ENCODE results near the gene PLA2G4B. TPM values are rescaled to one million over a fixed set of nuclear protein-coding genes. Genes with fewer than 3 reads are reported as not detected.

PLA2G4B gene
- total RNA-seq, 2 donors from 2014 or later = 2.7 to 8.3 TPM

DNA sequence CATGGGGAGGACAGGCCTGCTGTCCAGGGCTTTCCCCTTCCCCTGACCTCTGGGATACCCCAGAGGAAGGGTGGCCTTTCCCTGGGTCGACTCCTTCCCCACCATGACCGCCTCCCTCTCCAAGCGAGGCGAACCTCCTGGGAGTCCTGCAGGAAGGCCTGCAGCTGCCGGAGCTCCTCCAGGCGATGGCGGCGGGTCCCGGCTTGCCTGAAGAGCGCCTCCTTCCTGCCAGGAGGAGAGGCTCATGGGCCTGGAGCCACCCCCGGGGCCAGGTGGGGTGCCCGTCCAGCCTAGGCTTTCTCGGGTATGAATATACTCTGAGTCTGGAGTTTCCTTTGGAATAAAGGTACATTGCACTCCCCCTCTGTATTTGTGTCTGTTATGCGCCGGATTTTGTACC is 20.1 kb downstream of the PLA2G4B start:
- Mint-ChIP-seq H3K27ac (no peak overlapping the region), H3K9me3 (no peaks in the 10 kb centered on the region), H3K36me3 (ENCODE audit: low read depth) (no peaks in the 10 kb centered on the region), H3K4me1 (no peaks in the 10 kb centered on the region), H3K4me3 (no peak overlapping the region), H3K27me3 (no peaks in the 10 kb centered on the region)
- ATAC-seq (replicated peaks) = no peak

DNA sequence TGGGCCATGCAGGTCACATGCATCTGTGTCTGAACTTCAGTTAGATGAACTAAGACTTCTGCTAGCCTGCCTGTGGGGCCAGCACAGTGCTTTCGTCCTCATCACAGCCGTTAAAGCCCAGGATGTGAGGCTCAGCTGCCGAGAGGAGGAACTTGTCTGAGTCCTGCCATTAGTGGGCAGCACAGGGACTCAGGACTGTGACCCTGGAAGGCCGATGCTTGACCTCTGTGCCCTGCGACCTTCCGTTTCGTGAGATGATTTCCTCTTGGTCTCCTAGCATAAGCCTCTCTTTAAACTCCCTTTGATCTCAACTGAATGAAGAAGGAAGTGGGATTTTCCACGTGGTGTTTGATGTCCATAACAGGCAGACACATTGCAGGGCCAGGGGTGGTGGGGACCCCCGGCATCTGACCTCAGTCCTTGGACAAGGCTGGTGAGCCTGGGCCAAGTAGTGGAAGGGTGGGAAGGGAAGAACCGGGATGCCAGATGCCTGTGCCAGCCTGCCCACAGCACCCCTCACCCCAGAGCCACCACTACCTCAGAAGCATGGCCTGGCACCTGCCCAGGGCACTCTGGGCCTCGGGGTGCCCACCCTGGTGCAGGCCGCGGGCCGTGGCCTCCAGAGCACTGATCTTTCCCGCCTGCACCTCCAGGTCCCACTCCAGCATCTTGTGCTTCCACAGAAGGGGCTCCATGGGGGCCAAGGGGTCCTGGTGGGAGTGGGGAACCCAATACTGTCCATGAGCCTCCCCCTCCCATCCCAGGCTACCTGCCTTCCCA is 21.6 kb downstream of the PLA2G4B start:
- Mint-ChIP-seq H3K36me3 (ENCODE audit: low read depth) (no peaks in the 10 kb centered on the region), H3K27ac (no peak overlapping the region), H3K4me3 (no peak overlapping the region), H3K4me1 (no peaks in the 10 kb centered on the region), H3K27me3 (no peaks in the 10 kb centered on the region), H3K9me3 (no peaks in the 10 kb centered on the region)
- no peak for ATAC-seq (replicated peaks)

DNA sequence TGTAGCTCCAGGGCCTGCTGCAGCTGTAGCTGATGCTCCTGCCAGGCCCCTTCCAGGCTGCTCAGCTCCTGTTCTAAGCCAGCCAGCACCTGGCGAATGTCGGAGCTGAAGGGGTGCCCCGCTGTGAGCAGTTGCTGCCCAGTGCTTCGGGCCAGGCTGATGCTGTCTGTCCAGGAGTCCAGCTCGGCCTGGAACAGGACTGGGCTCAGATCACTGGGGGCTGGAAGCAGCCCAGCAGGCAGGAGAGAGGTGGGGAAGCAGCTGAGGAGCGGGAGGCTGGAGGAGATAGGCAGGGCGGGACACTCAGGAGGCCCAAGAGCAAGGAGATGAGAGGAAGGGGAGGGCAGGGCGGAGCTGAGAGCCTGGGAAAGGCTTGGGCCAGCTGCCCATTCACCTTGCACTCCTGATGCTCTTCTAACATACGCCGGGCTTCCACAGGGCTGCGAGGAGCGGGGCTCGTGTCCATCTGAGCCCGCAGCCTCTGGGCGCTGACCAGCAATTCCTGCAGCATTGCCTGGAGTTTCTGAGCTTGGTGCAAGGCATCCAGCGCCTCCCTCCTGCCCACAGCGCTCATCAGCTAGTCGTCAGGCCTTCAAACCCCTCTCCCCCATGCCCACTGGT is 23.2 kb downstream of the PLA2G4B start:
- H3K27ac Mint-ChIP-seq = no peak overlapping the region
- H3K36me3 Mint-ChIP-seq (ENCODE audit: low read depth) = no peaks in the 10 kb centered on the region
- no peaks in the 10 kb centered on the region for H3K9me3 Mint-ChIP-seq
- no peaks in the 10 kb centered on the region for H3K27me3 Mint-ChIP-seq
- no peak overlapping the region for H3K4me3 Mint-ChIP-seq
- no peak for ATAC-seq (replicated peaks)
- H3K4me1 Mint-ChIP-seq = no peaks in the 10 kb centered on the region

DNA sequence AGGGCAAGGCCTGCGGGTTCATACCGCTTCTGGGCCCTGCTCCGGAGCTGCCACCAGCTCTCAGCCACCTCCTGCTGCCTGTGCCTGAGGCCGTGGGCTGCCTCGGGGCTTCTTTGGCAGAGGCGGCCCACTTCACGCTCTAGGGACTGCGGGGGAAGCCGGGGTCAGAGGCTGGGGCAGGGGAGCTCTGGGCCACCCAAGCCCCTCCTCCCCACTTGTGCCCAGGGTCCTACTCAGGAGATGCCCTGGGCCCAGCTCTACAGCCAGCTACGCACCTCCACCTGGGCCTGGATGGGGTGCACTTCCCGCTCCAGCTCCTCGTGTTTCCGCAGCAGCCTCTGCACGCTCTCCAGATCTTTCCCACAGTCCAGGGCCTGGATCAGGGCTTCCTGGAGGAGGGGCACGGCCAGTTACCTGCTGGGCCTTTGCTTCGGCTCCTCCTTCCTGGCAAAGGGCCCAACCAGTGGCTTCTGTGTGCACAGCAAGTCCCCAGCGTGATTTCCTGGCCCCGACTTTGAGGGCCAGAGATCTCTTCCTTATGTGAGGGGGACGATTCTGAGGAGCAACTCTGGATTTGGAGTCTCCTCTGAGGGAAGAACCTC is 24.0 kb downstream of the PLA2G4B start:
- peak overlapping the region; percentile 64 for H3K27ac Mint-ChIP-seq
- no peak for ATAC-seq (replicated peaks)
- no peak overlapping the region for H3K4me3 Mint-ChIP-seq
- no peaks in the 10 kb centered on the region for H3K27me3 Mint-ChIP-seq
- no peaks in the 10 kb centered on the region for H3K9me3 Mint-ChIP-seq
- no peaks in the 10 kb centered on the region for H3K36me3 Mint-ChIP-seq (ENCODE audit: low read depth)
- H3K4me1 Mint-ChIP-seq = no peaks in the 10 kb centered on the region

DNA sequence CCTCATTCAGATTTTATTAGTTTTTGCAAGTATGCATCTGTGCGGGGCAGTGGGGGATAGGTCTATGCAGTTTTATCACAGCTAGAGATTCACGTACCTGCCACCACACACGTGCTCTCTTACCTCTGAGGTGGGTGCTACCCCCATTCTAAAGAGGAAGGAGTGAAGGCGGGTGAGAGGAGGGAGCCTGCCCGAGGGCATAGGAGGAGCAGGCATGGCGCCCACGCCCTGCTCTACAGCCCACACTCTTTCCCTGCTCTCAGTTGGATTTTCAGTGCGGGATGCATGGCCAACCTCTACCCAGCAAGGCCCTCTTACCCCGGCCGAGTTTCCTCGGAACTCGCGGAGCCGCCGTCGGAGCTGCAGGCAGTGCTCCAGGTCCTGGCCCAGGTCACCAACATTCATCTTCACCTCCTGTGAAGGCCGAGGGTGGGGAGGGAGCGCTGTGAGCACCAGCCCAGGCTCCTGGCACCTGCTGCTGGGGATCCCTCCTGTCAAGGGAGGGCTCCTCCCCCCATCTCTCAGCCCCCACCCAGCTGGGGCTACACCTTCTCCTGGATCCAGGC is 26.9 kb downstream of the PLA2G4B start:
- peaks cover 7% of the 10 kb centered on the region for H3K4me1 Mint-ChIP-seq
- H3K4me3 Mint-ChIP-seq = no peak overlapping the region
- H3K27ac Mint-ChIP-seq = no peak overlapping the region
- H3K27me3 Mint-ChIP-seq = no peaks in the 10 kb centered on the region
- no peaks in the 10 kb centered on the region for H3K36me3 Mint-ChIP-seq (ENCODE audit: low read depth)
- H3K9me3 Mint-ChIP-seq = no peaks in the 10 kb centered on the region
- ATAC-seq (replicated peaks) = no peak

DNA sequence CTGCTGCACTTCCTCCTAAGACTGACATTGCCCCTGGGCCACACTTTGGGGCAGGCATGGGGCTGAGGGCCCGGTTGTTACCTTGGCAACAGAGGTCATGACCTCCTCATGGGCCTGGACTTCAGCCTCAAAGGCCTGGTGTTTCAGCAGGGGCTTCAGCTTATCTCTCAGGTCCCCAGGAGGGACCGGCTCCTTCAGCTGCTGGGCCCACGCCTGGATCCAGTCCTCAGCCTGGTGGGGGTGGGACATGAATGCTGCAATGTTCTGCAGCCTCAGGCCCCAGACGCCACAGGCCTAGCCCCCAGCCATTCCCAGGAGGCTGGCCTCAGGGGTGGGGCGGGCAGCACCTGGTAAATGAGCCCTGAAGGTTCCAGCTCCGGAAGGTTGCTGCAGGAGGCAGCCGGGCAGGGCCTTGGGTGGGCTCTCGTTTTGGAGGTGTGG is 27.6 kb downstream of the PLA2G4B start:
- Mint-ChIP-seq H3K27me3 (no peaks in the 10 kb centered on the region), H3K9me3 (no peaks in the 10 kb centered on the region)

DNA sequence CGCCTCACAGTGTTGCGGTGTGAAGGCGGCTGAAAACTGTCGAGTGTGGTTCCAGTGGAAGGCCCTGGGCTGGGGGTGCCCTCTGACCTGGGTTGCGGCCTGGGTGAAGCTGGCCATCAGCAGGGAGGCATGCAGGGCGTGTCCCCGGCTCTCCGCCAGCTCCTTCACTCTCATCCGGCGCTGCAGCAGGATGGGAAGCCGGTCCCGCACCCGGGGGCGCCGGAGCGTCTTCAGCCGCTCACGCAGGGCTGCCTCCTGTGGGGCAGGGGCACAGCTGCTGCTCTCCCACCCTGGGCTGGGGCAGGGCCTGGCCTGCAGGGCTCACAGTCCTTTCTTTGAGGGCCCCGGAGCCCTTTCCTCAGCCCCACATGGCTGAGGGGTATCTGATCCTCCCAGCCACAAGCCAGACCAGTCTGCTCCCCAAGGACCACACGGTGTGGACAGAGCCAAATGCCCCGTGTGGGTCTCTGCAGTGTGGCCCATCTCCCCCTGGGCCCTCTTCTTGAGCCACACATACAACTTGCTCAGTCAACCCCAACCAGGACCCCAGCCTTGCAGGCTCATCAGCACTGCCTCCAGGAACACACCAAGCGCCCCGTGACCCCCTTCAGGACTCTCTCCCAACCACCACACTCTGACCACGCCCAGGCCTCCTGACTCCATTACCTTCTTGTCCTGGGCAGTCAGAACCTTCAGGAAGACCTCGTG is 28.4 kb downstream of the PLA2G4B start:
- no peaks in the 10 kb centered on the region for H3K27me3 Mint-ChIP-seq
- no peak overlapping the region for H3K27ac Mint-ChIP-seq
- no peak overlapping the region for H3K4me3 Mint-ChIP-seq
- ATAC-seq (replicated peaks) = no peak
- H3K36me3 Mint-ChIP-seq (ENCODE audit: low read depth) = no peaks in the 10 kb centered on the region
- H3K4me1 Mint-ChIP-seq = peaks cover 14% of the 10 kb centered on the region
- no peaks in the 10 kb centered on the region for H3K9me3 Mint-ChIP-seq

More for the DNA sequence above, 27.6 kb downstream of the PLA2G4B start:
- no peak for ATAC-seq (replicated peaks)
- H3K36me3 Mint-ChIP-seq (ENCODE audit: low read depth) = no peaks in the 10 kb centered on the region
- H3K4me1 Mint-ChIP-seq = peaks cover 14% of the 10 kb centered on the region
- no peak overlapping the region for H3K27ac Mint-ChIP-seq
- no peak overlapping the region for H3K4me3 Mint-ChIP-seq

DNA sequence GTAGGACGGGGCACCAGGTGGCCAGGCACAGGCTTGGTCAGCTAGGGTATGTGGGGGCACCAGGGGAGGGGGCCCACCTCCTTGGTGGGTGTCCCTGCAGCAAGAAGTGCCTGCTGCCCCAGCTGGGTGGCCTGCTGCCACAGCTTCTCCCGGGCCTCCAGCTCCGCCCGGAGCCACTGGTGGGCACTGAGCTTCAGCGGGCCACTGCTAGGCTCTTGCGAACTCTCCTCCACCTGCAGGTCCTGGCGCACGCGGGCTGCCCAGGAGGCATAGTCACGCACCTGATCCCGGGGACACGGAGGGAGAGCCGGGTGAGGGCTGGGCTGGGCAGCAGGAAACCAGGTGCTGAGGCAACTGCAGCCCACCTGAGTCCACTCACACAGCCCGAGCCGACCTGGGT is 29.7 kb downstream of the PLA2G4B start:
- no peaks in the 10 kb centered on the region for H3K27me3 Mint-ChIP-seq
- H3K9me3 Mint-ChIP-seq = no peaks in the 10 kb centered on the region
- no peak for ATAC-seq (replicated peaks)
- H3K4me1 Mint-ChIP-seq = peaks cover 23% of the 10 kb centered on the region
- H3K36me3 Mint-ChIP-seq (ENCODE audit: low read depth) = no peaks in the 10 kb centered on the region
- no peak overlapping the region for H3K4me3 Mint-ChIP-seq
- H3K27ac Mint-ChIP-seq = peak overlapping the region; percentile 49

DNA sequence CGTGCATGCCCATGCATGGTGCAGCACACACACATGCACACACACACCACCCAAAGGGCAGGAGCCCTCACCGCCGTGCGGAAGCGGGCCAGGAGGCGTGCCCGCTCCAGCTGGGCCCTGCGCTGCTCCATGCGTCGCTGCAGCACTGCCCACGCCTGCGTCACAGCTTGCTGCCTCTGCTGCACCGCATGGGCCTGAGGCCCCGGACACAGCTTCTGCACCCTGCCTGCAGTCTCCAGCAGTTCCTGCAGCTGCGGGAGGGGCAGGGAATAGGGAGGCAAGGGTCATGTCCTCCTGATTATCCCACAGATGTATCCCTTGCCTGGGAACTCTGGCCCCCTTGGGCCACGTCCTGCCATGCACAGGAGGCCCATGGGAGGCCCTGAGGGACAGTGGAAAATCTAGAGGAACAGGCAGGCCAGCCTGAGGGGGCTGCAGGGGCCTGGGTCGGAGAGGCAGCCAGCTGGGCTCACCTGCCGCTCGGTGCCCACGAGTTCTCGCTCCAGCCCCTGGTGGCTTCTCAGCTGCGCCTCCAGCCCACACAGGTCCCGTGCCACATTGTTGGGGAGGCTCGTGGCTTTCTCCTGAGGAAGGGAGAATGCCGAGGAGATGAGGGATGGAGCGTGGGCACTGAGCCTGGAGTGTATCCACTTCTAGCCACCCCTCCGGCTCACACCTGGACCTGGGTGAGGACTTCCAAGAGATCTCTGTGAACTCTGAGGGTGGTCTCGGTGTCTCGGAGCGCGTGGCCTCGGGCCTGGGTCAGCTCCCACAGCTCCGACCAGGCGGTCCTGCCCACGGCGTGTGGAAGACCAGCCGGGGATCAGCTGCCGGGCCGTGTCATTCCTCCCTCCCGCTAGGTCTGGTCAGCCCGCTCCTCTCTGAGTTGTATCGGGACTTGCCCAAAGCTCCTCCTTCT is 31.4 kb downstream of the PLA2G4B start:
- Mint-ChIP-seq H3K4me1 (peaks cover 23% of the 10 kb centered on the region), H3K9me3 (no peaks in the 10 kb centered on the region), H3K27ac (peak overlapping the region; percentile 85), H3K4me3 (peak overlapping the region; percentile 50), H3K27me3 (no peaks in the 10 kb centered on the region), H3K36me3 (ENCODE audit: low read depth) (no peaks in the 10 kb centered on the region)
- ATAC-seq (replicated peaks) = no peak

DNA sequence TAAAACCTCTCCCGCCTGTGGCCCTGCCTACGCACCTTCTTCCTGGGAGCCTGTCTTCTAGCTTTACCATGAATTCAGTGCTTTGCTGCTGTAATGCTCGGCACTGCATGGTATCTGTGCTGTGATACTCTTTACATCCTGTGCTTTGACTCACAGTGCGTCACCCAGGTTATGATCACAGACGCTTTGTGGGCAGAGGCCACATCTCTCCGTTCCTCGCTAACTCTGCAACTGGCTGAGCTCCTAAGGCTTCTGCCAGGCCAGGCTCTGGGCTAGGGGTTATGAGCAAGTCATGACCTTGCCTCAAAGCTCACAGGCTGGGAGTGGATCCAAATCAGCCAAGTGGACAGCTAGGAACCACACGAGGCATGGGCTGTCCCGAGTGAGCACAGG is 32.0 kb downstream of the PLA2G4B start:
- peak; percentile 99 for ATAC-seq (replicated peaks)
- no peaks in the 10 kb centered on the region for H3K27me3 Mint-ChIP-seq
- H3K4me3 Mint-ChIP-seq = peak overlapping the region; percentile 50
- peaks cover 23% of the 10 kb centered on the region for H3K4me1 Mint-ChIP-seq
- no peaks in the 10 kb centered on the region for H3K9me3 Mint-ChIP-seq
- H3K27ac Mint-ChIP-seq = peak overlapping the region; percentile 85
- H3K36me3 Mint-ChIP-seq (ENCODE audit: low read depth) = no peaks in the 10 kb centered on the region

DNA sequence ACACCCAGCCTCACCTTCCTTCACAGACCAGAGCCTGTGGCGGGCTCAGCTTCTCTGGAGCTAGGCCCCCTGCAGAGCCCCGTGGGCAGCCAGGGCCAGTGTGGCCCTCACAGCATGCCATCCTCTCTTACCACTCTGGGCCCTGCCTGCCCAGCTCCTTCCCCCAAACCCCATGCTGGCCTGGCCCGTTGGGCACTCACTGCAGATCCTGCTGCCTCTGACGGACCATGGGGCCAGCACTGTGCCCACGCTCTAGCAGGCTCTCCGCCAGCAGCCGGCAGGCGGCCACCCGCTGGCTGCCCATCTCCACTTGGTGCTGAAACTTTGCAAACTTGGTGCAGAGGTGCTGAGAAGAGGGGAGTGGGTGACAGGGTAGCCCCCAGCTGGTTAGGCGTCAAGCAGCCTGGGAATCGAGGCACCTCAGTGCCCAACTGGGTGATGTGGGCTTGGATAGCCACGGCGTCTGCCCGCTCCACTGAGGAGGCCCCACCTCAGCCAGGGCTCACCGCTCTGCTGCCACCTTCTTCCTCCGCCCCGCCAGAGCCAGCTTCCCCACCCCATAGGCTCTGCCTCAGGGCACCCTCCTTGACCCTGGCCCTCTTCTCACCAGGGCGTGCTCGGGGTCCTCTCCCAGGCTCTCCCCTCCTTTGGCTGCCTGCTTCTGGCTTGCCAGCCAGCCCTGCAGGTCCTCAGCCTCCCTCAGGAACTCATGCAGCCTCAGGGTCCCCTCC is 32.7 kb downstream of the PLA2G4B start:
- Mint-ChIP-seq H3K4me1 (peaks cover 23% of the 10 kb centered on the region), H3K27me3 (no peaks in the 10 kb centered on the region), H3K27ac (peak overlapping the region; percentile 85), H3K36me3 (ENCODE audit: low read depth) (no peaks in the 10 kb centered on the region), H3K4me3 (peak overlapping the region; percentile 50), H3K9me3 (no peaks in the 10 kb centered on the region)
- no peak for ATAC-seq (replicated peaks)

DNA sequence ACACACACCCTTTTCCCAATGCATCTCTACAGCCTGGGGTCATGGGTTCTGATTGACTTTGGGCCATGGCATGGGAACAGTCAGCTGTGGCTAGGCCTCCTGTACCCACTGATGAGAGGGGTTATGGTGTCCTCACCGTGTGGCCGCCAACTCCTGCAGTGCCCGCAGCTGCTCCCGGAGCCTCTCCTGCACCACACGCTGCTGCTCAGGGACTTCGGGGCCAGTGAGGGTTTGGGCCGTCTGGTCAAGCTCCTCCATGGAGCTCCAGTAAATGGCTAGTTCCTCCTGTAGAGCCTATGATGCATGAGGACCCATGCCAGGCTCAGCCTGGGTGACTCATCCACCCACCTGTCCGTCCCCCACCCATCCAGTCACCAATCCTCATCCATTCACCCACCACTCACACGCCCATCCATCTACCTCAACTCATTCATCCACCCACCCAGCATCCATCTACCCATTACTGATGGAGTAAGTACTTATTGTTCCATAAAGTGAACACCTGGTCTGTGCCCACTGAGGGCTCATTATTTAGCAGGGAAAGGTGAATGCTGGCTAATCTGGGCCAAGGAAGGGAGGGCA is 33.6 kb downstream of the PLA2G4B start:
- no peak for ATAC-seq (replicated peaks)
- H3K9me3 Mint-ChIP-seq = no peaks in the 10 kb centered on the region
- H3K4me1 Mint-ChIP-seq = peaks cover 23% of the 10 kb centered on the region
- peak overlapping the region; percentile 64 for H3K27ac Mint-ChIP-seq
- no peak overlapping the region for H3K4me3 Mint-ChIP-seq
- H3K27me3 Mint-ChIP-seq = no peaks in the 10 kb centered on the region
- H3K36me3 Mint-ChIP-seq (ENCODE audit: low read depth) = no peaks in the 10 kb centered on the region

DNA sequence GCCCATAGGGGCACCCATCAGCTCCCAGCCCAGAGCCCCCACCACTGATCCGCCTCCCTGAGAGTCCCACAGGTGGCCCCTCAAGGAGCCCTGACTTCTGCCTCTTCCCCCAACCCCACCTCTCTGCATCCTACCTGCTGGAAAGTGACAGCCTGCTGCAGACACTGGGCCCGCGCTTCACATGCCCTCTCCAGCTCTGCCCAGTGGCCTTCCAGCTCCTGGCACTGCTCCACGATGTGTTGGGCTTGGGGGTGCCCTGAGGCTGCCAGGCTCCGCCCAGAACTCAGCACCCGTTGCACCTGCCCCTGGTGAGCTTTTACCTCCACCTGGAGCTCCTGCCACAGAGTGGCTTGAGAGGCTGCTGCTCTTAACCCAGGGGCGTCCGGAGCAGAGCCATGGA is 35.1 kb downstream of the PLA2G4B start:
- H3K27ac Mint-ChIP-seq = peak overlapping the region; percentile 64
- peaks cover 22% of the 10 kb centered on the region for H3K4me1 Mint-ChIP-seq
- H3K4me3 Mint-ChIP-seq = no peak overlapping the region
- H3K9me3 Mint-ChIP-seq = no peaks in the 10 kb centered on the region
- no peak for ATAC-seq (replicated peaks)
- no peaks in the 10 kb centered on the region for H3K27me3 Mint-ChIP-seq
- H3K36me3 Mint-ChIP-seq (ENCODE audit: low read depth) = no peaks in the 10 kb centered on the region
